CD4-positive, alpha-beta T cell treated with Interleukin-10 for 1 hour (primary cell): ENCODE measurements around the gene IYD.

ENCODE experiments used
- DNase-seq: peaks from one replicate; pipeline ENCODE4 v3.0.0-alpha.2; 2020

The IYD gene, protein sequence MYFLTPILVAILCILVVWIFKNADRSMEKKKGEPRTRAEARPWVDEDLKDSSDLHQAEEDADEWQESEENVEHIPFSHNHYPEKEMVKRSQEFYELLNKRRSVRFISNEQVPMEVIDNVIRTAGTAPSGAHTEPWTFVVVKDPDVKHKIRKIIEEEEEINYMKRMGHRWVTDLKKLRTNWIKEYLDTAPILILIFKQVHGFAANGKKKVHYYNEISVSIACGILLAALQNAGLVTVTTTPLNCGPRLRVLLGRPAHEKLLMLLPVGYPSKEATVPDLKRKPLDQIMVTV

DNA sequence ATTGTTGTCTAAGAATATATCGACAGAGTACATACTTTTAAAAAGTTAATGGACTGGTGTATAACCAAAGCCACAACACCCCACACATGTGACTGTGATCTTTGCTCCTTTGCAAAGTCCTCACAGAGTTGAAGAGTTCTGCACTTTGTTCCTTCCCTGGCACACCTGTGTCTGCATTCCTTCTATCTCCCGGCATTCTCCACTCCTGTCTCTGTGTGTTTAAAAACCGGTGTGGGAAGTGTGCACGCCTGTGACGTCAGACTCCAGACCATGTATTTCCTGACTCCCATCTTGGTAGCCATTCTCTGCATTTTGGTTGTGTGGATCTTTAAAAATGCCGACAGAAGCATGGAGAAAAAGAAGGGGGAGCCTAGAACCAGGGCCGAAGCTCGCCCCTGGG is at the start of gene IYD:
Gene IYD (plus strand): TSS at position 251 of the 400 bp plus-strand sequence. CDS start 20 bp downstream, at position 271.
- DNase-seq, result no peak

DNA sequence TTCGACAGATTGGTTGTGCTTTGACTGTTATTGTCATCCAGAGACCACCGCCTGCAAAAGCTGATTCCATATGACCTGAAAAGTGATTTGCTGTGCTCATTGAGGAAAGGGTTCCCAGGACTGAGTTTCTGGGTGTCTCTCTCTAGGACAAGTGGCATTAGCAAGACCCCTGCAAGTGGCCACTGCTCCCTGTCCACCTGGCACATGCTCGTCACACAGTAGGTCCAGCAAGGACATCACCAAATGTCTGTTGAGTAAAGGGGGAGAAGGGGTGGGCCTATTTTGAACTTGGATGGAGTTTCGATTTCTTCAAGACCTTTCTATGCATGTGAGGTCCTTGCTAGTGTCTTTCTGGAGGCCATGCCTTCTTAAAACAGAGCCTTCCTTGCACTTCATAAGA is 48.9 kb upstream of the IYD start:
- no peak for DNase-seq

DNA sequence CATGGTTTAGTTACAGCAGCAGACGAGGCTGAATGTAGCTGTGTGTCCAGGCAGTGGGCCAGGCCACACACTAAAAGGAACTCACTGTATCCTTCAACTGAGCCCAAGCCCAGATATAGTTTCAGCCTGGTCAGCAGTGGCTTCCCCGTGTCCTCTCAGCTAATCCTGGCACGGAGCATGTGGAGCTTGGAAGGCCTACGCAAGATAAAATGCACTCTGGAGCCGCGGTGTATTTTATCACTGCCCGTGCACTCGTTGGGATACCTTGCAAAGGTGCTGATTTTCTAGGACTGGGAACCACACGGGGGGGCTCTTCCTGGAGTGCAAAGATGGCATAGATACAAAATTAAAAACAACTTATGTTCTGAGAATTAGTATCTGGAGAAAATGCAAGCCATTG is 48.4 kb upstream of the IYD start:
- no peak for DNase-seq

DNA sequence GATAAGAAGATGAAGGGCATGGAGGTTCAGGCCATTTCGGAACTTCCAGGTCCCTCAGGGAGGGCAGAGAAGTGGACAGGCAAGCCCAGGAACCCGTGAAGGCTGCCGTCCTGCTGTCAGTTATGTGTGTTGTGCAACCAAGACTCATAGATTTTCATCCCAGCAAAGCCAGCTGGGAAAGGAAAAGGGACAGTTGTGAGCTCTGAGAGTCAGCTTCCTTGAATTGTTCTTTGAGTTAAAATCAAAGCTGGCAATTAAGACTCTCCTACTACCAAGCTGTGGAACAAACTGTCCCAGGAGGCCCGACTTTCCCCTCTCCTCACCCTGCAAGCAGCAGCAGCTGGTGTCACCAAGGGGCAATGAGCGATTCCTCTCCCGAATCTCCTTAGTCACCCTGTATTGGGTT is 46.3 kb upstream of the IYD start:
- no peak for DNase-seq

DNA sequence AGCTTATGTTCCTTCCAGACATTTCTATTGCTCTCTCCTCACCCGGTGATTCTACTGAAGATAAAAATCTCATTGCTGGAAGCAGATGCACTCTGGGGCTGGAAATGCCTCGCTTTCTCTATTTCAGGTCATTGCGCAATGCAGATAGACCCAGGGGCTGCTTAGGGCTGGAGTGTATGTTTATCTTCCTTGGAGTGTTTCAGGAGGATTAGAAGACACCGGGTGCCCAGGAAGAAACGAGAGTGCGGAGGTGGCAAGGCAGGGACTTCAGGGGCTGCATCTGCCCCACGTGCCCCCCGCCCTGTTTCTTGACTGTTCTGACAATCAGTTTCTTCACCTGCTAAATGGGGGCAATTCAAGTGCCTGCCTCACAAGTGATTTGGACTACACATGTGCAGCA is 45.6 kb upstream of the IYD start:
- DNase-seq, result no peak

DNA sequence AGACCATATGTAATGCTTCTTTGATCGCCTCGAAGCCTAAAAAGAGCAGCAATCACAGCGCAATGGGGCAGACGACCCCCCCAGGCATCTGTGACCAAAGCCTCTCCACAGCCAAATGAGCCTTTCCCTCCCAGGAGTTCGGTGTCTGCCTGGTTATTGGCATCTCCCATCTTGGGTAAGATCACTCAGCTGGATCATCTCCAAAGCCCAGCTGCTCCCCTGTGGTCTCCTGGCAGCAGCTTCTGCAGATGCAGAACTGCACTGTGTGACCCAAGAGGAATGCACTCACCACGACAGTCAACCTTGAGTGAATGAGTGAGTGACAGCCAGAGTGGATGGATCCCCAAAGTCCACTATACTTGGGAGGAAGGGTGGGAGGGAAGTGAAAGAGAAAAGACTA is 44.8 kb upstream of the IYD start:
- DNase-seq, result no peak

DNA sequence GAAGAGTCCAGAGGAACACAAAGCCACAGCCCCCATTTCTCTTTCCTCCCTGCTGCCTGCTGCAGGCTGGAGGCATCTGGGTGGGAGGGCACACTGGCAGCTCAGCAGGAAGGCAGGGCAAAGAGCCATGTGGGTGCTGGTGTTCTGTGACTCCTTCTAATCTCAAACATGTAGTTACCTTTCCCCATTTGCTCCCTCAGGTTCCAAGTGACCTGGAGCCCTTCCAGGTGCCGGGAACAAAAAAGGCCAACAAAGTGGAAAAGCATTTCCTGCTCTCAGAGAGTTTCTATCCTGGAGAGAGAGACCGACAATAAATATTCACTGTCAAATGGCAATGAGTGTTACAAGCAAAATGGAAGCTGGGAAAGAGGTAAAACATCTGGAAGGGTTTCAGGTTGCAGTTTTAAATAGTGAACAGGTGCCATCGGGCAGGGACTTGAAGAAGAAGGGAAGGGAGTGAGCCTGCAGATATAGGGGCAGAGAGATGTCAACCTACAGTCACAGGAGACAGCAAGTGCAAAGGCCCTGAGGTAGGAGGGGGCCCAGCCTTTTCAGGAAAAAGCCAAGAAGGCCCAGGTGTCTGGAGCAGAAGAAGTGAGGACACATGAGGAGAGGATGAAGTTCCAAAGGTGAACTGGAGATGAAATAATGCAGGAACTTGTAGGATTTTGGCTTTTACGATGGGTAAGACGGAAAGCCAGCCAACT is 43.6 kb upstream of the IYD start:
- no peak for DNase-seq

DNA sequence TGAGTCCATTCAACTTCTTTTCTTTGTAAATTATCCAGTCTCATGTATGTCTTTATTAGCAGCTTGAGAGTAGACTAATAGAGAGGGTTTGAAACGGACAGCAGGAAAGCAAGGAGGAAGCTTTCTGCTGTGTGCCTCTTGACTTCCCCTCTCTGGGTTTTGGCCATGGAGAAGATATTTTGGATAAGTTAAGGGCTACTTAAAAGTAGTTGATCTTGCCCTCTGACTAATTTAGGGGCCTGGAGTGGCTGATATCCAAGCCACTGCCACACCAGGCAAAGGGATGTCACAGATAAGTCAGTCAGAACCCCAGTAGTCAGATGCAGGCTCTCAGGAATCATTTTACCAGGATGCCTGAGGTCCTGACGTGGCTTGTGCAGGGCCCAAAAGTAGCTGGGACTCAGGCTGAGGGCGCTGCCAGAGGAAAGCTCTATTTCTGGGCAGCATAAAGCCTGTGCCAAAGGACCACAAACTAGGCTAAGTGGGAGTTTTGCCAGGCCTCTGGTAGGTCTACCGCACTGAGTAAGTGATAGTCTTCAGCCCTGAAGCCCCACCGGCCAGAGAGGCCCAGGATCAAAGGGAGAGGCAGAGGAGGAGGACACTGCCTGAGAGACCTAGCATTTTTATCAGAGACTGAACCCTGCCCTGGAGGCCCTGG is 41.6 kb upstream of the IYD start:
- no peak for DNase-seq

DNA sequence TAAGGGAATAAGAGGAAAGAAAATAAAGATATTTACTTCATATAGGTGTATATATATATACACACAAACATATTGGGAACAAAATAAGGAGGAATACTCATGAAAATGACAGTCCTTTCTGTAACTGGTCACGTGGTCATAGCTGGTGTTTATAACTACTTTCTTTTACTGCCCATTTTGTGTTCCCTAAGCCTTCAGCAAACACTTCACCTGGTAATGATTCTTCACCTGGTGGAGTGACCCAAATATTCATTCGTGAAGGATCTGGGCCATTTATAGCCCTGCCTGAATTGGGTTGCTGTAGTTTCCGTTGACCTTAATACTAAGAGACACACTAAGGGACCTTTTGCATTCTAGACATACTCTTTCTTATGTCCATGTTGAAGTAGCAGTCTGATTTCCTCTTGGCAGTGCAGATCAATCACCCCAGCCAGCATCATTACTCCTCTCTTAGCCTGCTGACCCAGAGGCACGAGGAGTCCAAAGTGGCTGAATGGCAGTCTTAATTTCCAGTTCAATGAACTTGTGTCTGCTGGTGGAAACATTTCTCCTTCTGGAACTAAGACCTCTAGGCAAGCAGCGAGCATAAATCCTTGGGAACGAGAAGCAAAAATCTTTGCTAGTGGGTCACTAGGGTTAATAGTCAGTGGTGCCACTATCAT is 39.9 kb upstream of the IYD start:
- no peak for DNase-seq

DNA sequence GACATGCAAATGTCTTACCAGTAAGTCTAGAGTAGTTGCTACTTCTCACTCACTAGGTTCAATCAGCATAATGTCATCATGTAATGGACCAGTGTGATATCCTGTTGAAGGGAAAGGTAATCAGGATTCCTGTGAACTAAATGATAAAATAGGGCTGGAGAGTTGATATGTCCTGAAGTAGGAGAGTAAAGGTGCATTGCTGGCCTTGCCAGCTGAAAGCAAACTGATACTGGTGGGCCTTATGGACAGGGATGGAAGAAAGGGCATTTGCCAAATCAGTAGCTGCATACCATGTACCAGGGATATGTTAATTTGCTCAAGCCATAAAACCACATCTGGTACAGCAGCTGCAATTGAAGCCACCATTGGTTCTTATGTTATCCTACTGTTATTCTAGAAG is 37.5 kb upstream of the IYD start:
- DNase-seq, result no peak

DNA sequence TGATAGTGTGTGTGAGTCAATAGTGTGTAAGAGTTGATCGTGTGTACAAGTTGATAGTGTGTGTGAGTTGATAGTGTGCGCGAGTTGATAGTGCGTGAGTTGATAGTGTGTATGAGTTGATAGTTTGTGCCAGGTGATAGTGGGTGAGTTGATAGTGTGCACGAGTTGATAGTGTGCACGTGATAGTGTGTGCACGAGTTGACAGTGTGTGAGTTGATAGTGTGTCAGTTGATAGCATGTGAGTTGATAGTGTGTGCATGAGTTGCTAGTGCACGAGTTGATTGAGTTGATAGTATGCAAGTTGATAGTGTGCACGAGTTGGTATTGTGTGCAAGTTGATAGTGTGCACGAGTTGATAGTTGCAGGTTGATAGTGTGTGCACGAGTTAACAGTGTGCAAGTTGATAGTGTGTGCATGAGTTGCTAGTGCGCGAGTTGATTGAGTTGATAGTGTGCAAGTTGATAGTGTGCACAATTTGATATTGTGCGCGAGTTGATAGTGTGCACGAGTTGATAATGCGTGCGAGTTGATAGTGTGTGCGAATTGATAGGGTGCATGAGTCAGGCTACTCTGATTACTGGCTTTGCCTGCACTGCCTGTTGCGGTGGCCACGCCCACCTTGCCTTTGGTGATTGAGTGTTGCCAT is 35.8 kb upstream of the IYD start:
- DNase-seq, result no peak

DNA sequence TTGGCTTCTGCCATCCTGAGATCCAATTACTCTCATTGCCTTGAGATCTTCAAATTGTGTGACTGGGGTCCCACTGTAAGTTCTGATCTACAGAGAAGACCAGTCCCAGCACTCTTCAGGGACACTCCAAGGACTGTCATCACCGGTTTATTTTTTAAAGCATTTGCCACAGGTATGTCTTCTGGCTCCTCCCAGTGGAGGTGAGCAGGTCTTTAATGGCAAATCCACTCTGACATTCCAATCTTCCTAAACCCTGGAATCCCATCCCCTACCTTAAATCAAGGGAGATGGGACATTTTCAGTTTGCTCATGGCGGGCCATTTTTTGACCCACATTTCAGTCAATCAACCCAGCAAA is 35.2 kb upstream of the IYD start:
- DNase-seq, result no peak

DNA sequence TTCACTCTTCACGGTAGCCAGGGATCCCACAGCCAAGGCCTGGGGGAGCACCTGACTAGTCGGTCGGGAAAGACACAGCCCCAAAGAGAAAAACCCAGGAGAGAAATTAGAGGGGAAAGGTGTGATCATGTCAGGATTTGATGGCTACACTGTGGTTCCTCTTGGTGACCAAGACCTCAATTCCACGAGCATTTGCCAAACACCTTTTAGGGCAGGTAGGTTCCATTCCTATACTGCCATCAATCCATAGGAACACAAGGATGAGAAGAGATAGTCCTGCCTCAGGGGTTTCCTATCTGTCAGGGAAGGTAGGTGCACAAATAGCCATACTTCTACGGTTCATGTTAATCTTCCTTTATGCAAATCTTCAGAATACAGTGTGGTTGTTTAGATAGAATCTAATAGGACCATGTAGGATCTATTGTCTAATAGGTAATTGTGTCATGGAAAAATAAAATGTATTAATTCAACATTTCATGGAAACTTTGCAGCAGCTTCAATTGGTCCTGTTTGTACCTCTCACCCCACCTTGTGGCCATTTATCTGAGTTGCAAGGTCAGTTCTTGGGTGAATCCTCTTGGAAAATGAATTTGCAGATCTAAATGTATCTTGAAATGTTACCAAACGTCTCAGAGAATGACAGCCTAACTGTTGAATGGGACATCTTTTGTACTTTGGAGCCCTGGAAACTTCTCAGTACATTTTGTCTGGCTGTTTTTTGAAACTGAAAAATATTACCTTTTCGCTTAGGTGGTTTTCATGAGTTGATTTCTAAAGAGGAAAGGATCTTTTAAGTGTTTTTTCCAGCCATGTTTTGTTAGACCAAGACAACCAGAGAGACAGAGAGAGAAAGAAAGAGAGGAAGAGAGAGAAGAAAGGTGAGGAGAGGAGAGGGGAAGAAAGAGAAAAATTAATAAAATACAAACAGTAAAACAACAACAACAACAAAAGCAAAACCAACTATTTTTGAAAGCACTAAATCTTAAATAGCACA is 33.7 kb upstream of the IYD start:
- DNase-seq, result peak; percentile 54

DNA sequence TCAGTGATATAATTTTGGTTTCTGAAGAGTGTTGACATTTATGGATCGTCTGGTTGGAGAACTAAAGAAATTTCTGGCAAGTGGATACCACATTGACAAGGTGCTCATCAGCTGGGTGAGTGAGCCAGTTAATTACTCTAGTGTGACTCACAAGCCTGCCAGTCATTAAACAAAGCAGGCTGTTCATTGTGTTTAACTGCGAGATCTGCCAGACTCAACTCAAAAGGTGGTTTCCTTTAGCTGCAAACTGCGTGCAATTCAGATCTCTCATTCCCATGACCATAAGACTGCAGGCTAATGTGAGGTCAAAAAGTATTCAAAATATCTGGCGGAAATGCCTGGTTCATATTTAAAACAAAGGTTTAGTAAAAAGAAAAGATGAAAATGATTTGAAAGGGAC is 32.5 kb upstream of the IYD start:
- DNase-seq, result no peak

DNA sequence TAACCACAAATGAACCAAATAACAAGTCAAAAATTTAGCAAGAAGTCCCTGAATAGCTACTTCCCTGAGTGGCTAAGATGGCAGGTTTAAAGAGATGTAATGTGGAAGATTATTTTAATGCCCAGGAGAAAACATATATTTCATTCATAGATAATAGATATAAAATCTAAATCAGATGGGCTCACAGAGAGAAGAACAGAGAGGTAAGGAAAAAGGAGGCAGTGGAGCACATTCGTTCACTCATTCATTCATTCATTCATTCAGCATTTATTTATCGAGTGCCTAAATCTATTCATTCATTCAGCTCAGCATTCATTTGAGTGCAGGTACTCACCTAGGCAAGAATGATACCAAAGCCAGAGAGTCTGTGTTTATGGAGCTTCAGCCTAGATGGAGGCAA is 32.1 kb upstream of the IYD start:
- no peak for DNase-seq

DNA sequence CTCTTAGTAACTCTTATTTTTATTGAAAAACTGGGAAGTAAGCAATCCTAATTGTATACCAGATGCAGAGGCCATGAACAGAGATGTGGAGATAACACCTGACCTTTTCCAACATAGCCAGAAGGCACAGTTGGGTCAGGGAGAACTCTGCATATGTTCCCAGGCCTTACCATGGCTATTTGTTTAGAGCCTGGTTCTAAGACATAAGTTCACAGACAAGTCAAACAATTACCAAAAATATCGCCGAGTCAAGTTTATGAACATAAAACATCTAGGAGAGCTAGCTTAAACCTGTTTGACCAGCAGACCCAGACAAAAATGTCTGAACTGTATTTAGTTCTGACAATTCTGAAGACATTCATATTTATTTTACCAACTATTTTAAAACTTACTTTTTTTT is 26.7 kb upstream of the IYD start:
- DNase-seq, result no peak

DNA sequence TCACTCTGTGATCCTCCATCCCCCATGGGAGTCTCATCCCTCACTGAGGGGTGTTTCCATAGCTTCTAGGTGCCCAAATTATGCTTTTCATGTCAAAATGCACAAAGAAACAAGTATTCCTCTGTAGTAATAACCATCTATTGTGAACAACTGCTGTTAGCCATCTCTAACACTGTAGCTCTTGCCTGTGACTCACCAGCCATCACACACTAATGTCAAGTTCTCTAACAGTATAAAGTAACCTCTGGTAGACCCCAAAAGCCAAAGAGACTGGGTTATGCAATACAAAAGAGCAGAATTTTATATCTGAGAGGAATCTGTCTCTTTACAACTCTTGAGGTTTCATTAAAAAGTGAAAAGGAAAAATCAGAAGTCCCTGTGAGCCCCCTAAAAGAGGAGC is 25.4 kb upstream of the IYD start:
- no peak for DNase-seq

DNA sequence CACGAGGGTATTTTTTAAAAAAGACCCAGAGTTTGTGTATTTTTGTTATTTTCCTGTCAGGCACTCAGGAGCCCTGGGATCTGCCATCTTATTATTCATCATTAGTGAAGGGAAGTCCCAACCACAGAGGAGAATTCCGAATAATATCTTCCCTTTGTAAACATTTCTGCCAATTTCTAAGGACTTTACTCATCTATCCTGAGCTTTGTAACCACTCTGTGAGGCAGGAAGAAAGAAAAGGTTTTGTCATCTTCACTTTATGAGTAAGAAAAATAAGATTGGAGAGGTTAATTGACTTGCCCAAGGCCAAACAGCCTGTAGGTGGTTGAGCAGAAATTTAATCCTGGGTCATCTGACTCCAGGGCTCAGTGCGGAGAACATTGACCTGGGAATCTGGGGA is 23.0 kb upstream of the IYD start:
- DNase-seq, result no peak

DNA sequence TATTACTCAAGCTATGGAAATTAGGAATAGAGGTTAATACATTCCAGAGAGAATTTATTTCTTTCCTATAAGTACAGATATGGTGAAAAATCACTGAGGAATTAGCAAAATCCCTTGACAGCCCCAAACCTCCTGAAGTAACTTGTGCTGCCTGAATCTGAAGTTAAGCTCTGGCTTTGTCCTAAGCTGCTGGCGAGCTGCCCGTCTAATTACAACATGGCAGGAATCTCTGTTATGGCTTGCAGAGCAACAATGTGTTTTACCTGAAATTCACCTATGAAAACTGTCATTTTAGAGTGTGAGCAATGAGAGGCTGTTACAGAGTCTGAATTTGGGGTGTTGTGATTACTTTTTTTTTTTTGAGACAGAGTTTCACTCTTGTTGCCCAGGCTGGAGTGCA is 22.5 kb upstream of the IYD start:
- no peak for DNase-seq

DNA sequence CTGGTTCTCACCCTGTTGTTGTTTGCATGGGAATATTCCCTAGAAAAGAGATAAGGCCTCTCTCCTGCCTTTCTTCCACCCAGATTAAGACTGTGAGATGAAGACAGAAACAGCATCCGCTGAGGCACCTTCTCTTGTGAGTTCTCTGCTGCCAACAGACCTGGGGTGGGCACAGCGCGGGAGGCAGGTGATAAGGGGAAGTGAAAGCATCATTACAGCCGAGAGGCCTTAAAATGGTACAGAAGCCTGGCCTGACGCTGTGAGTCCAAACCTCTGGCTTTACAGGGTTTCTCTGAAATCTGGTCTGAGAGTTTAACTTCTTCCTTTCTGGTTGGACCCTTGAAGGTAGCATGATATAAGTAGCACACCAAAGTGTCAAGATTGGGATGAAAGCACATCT is 21.0 kb upstream of the IYD start:
- no peak for DNase-seq

DNA sequence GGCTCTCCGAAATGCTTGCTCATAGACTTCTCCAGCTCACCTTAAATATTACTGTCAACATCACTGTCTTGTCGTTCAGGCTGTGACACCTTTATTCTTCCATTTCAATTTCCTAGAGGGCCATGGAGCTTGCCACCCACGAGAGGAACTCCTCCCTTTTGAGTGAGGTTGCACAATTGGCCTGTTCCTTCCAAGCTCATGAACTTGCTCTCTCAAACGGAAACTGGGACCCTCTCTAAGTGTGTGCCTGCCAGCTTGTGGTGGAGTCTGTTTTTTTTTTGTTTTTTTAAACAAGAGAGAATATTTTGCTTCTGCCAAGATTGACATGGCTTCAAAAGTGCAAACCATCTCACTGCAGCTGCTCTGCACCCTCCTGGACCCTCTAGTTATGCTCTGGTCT is 19.3 kb upstream of the IYD start:
- no peak for DNase-seq
